Endometrial microvascular endothelial cells (primary cell): ENCODE results near the gene SZT2. TPM values are rescaled to one million over a fixed set of nuclear protein-coding genes. Genes with fewer than 3 reads are reported as not detected.

Source experiments
- in situ Hi-C: cut with HindIII; loops from 2 replicates; pipeline ENCODE4 v1.10.0; 2017; ENCODE audit warnings: low sequenced_read_pairs, low pct_unique_long_range_greater_than_20kb; ENCODE audit errors: inconsistent ontology term
- total RNA-seq: library from RNA; depleted of rRNA; stranded (reverse); fragments of >200 nt; gene quantifications from one replicate; pipeline ENCODE4 v1.2.3, GENCODE V29; 2015; ENCODE audit errors: inconsistent ontology term

SZT2 gene
- total RNA-seq = 10.9 TPM

DNA sequence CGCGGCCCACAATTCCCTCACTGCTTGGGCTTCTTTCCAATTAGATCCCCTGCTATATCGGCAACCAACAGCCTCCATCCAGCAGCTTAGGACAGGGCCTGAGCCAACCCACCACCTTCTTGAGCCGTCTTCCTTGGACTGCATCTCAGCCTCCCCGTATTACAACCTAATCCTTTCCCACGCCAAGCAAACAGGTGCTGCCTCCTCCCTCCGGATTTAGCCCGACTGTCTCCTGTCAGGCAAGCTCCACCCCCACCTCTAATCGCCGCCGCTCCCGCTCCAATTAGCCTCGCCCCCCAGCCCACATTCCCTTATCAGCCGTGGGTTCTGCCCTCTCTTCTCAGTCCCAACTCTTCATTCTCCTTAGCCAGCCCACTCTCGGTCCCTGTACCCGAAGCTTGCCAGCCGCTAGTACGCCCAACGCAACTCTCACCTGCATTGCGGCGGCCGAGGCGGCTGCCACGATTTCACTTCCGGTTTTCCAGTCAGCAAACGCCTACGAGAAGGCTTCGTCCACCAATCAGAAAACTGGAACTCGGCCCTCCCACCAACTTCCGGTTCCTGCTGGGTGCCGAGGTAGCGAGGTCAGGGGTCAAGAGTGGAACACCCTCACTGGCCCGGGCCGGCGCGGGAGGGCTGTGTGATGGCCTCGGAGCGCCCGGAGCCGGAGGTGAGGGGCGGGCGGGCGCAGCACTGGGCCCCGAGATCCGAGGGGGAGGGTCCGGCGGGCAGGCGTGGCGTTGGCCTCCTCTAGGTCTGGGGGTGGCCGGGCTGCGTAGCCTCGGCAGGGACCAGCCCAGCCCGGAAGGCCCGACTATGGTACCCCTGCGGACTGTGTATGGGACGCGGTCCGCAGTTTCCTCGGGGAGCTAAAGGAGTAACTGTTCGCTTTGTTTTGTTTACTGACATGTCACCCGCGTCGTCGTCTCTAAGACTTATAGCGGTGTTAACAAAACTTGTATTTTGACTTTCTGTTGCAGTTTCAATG lies at the start of gene SZT2, which contains the start of gene MED8:
SZT2 (plus strand) TSS at position 574 of the 988 bp plus-strand sequence; CDS start at position 644, 70 bp downstream.
MED8 (minus strand) TSS at position 475 of the 988 bp plus-strand sequence; CDS start at position 439, 36 bp downstream.
- in situ Hi-C loops = no loop called here

DNA sequence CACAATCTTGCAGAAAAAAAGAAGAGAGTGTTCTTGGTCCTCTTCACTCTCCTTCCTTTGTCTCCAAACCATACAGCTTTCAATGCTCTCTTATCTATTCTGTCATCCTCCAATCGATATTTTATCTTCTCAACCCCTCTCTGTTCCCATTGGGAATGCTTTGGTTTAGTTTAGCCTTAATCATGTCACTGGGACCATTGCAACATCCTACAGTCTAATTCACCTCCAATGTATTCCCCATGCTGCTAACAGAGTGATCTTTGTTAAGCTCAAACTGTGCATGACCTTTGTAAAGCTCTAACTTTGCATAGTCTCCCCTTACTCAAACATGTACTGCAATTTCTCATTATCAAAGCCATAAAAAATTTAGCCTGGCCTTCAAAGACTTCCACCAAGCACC lies 49.1 kb upstream of the SZT2 start:
- in situ Hi-C loops = no loop called here

DNA sequence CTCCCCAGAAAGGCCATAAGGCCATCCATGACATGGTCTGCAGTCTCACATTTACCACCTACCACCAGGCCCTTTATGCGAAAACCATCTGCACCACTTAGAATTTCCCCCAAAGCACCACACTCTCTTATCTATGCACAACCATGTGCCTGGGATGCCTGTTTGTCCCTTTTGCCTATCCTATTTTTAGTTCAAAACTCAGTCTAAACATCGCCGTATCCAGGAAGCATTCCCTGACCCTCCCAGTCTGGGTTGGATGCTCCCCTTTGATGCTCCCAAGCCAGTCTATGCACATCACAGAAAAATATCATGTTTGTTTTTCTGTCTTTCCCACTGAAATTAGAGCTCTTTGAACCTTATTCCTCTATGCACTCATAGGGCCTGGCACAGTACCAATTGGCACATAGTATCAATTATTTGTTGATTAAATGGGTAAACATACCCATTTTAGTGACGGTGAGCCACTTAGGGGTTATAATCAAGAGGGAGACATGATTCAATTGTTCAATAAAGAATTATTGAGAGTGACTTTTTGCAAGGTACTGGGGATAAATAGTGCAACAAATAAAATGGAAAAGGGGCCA lies 45.3 kb upstream of the SZT2 start:
- in situ Hi-C loops = no loop called here

DNA sequence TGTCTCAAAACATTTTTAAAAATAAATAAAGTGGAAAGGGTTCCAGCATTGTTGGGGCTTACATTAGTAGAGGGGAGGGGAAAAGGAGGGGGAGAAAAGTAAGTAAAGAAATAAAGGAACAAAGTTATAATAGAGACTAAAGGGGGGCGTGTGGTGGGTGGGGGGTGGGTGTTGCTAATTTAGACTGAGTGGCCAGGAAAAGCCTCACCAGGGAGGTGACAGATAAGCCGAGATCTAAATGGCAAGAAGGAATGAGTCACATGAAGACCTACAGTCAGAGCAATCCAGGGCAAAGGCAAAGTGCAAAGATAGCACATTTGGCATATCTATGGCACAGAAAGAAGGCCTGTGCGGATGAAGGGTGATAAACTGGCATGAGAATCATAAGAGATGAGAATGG lies 44.6 kb upstream of the SZT2 start:
- in situ Hi-C loops = no loop called here

DNA sequence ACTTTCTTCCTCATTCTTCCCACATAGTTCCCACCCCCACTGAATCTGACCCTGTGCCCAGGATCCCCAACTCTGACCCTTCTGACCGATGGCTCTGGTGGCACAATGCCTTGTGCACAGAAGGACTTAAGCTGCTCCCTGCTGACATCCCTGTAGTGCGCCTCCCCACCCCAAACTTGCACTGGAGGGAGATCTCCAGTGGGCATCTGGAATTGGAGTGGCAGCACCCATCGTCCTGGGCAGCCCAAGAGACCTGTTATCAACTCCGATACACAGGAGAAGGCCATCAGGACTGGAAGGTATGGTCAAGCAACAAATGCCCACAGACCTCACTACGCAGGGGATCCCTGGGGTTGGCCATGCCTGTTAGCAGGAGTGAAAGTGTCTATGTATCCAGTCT lies 43.1 kb upstream of the SZT2 start:
- in situ Hi-C loops = no loop called here

DNA sequence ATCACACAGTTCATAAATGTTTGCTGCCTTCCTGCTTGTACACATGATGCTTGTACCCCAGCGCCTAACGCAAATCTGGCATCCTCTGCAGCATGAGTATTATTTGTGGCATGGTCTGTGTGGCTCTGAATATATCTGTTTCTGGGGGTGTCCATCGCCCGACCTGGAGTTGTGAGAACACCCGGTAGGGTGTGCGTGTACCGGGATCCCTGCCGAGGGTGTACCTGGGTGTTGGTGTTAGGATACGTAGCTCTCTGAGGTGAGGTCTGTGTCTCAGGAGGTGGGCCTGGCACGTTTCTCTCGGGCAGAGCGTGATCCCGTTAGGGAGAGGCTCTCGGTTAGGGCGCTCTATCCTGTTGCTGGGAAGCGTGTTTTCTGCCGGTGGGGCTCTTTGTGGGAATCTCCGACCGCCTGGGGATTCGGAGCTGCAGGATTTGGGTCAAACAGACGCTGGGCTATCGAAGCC lies 41.3 kb upstream of the SZT2 start:
- in situ Hi-C loops = no loop called here

DNA sequence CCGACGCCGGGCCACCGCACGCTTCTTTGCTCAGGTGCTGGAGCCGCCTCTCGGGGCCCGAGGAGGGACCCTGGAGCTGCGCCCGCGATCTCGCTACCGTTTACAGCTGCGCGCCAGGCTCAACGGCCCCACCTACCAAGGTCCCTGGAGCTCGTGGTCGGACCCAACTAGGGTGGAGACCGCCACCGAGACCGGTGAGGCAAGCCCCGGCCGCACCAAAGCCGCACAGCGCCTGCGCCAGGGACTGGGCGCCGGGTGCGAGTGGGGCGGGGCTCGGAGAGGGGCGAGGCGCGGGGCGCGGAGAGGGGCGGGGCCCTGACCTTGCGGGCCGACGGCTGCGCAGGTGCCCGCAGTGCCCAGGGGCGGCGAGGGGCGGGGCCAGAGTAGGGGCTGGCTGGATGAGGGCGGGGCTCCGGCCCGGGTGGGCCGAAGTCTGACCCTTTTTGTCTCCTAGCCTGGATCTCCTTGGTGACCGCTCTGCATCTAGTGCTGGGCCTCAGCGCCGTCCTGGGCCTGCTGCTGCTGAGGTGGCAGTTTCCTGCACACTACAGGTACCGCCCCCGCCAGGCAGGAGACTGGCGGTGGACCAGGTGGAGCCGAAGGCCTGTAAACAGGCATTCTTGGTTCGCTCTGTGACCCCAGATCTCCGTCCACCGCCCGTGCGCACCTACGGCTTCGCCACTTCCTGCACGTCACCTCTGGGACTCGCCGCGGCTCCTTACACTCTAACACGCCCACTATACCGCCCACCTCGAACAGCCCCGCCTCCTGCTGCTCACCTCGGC lies 40.7 kb upstream of the SZT2 start:
- in situ Hi-C loops = no loop called here

DNA sequence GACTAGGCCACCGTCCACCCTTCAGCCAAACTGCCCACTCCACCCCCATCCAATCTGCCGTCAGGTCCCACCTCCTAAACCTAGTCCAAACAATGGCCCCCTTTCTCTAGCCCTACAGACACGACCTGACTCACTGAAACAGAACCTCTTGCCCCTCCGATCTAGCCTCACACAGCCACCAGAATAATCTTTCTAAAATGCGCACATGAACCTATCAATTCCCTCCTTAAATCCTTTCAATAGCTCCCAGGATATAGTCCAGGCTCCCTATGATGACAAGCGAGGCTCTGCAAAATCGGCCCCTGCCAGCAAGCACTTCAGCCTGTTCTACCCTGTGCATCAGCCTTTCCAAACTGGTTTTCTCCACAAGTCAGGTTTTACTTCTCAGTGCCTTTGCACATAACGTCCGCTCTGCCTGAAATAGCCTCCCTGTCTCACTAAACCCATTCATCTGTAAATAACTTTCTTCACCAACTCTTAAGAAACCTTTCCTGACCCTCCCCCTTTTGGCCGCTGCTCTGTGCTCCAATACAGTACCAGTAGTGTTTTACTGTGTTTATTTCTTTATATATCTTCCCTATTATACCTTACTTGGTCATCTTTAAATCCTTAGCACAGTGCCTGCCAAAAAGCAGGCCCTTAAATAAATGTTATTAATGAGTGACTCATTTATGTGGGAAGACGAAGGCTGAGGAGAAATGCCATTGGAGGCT lies 39.9 kb upstream of the SZT2 start:
- in situ Hi-C loops = no loop called here

DNA sequence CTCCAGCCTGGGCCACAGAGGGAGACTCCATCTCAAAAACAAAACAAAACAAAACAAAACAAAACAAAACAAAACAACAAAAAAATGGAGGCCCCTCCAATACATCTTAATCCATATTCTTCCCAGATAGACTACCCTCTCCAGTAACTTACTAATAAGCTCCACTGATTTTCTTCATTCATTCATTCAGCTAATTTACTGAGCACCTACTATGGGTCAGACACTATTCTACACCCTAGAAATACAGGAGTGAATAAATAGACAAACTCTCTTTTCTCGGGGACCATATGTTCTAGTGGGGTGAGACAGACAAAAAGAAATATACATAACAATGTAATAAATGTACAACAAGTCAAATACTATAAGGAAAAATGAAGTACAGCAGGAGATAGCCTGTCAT lies 38.7 kb upstream of the SZT2 start:
- in situ Hi-C loops = no loop called here

DNA sequence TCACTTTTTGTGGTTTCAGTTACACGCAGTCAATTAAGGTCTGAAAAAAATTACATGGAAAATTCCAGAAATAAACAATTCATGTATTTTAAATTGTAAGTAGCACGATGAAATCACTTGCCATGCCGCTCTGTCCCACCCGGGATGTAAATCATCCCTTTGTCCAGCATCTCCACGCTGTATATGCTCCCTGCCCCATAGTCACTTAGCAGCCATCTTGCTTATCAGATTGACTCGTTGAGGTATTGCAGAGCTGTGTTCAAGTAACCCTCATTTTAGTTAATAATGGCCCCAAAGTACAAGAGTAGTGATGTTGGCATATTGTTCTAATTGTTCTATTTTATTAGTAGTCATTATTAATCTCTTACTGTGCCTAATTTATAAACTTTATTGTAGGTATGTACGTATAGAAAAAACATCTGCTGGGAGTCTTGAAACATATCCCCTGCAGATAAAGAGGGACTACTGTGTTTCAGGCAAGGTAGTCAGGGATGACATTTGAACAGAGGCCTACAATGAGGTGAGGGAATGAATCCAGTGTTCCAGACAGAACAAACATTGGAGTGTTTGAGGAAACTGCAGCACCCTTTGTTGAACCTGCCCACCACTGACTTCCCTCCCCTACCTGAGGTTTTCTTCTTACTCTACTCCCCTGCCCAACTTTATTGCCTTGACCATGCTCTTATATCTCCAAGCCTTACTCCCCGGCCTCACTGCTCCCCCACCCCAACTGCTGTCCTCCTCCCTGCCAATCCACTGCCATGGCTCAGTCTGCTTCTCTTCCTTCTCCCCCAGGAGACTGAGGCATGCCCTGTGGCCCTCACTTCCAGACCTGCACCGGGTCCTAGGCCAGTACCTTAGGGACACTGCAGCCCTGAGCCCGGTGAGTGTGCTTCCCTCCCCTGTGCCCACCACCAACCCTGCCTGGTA lies 38.0 kb upstream of the SZT2 start:
- in situ Hi-C loops = no loop called here

DNA sequence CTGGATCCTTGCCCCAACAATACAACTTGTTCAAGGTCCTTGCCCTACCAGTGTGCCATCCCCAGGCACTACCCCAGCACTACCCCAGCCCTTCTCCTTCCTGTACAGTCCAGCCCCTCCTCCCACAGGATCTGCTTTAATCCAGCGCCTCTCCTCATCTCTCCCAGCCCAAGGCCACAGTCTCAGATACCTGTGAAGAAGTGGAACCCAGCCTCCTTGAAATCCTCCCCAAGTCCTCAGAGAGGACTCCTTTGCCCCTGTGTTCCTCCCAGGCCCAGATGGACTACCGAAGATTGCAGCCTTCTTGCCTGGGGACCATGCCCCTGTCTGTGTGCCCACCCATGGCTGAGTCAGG lies 37.4 kb upstream of the SZT2 start:
- in situ Hi-C loops = no loop called here

DNA sequence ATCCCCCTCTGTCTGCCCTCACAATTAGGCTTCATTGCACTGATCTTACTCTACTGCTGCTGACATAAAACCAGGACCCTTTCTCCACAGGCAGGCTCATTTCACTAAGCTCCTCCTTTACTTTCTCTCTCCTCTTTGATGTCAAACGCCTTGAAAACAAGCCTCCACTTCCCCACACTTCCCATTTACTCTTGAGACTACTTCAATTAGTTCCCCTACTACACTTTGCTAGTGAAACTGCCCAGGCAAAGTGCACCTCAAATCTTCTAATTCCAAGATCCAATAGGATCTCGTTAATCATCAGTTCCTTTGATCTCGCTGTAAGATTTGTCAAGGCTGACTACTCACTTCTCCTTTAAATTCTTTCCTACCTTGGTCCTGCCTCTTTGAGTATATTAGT lies 36.8 kb upstream of the SZT2 start:
- in situ Hi-C loops = no loop called here

DNA sequence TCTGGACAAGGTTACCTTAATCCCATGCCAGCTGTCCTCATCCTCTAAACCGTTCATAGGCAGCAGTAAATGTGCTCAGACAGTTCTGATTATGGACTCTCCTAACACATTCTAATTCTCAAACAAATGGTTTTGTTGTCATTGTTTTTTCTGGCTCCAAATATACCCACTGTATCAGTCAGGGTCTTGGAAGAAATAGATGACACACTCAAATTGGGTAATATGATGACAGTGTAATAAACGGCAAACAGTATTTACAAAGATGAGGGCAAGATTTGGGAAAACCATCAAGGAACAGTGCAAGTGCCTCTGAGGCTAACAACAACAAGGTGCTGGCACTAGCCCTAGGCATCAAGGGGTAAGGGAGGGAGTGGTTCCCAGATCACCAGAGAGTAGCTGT lies 35.2 kb upstream of the SZT2 start:
- in situ Hi-C loops = no loop called here

DNA sequence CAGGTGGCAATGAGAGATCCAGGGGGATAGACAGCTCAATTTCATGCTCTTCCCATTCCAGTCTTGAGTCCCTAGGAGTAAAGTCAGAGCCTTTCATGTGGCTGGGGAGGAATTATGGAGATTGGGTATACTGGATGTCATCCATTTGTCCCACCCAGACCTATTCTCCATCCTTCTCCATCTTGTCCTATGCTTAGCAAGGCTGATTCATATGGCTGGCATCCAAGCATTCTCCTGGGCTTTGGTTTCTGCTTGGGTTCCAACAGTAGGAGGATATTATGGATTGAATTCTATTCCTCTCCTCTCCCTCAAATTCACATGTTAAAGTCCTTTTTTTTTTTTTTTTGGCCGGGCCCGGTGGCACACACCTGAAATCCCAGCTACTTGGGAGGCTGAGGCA lies 34.8 kb upstream of the SZT2 start:
- in situ Hi-C loops = no loop called here

DNA sequence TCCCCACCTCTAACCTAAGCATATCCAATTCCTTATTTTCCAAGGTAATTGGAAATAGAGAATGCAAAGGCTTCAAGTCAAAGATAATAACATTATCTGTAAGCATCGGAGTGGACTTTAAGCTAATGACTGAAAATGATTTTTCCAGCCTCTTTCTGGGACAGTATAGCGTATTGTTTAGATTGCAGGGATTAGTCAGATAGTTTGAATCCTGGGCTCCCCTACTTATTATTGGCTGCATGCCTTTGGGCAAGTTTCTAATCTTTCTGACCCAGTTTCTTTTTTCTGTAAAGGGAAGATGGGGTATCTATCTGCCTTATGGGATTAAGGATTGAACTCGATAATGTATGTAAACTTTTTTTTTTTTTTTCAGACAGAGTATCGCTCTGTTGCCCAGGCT lies 32.4 kb upstream of the SZT2 start:
- in situ Hi-C loops = no loop called here

DNA sequence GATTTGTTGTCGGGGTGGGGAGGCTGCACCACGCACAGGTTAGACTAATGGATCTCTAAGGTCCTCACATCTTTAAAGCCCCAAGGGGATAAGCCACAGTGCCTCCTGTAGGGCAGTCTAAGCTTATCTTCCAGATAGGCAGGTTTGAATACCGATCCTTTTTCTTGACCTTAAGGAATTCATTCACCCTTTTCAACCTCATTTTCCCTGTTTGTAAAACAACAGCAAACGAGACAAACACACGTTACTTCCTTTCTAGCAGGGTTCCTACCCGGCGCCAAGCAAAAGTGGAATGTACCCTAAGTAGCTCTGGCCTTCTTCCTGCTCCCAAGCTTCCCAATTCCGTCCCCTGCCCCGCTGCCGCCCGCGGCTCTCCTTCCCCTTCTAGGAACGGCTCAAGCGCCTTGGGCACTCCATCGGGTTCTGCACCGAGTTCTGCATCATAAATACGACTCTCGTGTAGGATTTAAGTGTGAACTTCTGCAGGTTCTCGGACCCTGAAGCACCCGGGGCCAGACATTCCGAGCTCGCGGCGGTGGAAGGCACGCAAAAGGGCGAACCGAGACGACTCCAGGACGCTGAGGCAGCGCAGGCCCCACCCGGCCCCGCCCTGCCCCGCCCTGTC lies 31.5 kb upstream of the SZT2 start:
- in situ Hi-C loops = no loop called here
